Stomach (tissue), 4 donors: ENCODE data around the gene PLPP4.

Source experiments
- CTCF ChIP-seq, 7 experiments: fragments of 450-650 bp in 4 of 7; fragments of 200-600 bp in 3 of 7; sonication (generic) in 3 of 7; IDR thresholded peaks; one replicate each; pipeline ENCODE4 v1.5.1; 2016 to 2019; ENCODE audit warnings: antibody characterized with exemption in 7 of 7, control low read depth in 2 of 7, mild to moderate bottlenecking in 1 of 7
- POLR2AphosphoS5 ChIP-seq, 3 donors: sonication (generic); formaldehyde crosslinking; IDR thresholded peaks; one replicate each; pipeline ENCODE4 v1.6.1; 2016; ENCODE audit warnings: antibody characterized with exemption in 3 of 3

- no peak for TF ChIP-seq CTCF (IDR thresholded peaks at IDR 0.05)
- no peak for TF ChIP-seq POLR2AphosphoS5 (IDR thresholded peaks at IDR 0.05)
These were observed 3.1 kb upstream of the PLPP4 start for GRCh38 chr10:120453886-120454285.
